Measurements from ENCODE around the gene PXMP4.

The PXMP4 gene

GRCh38 chr20:33686100-33686983, 33.8 kb downstream of the PXMP4 start, which contains the start of gene E2F1:
Gene E2F1, minus strand, starts transcription at chr20:33686385. Its CDS starts 121 bp downstream, at chr20:33686264.
- no peak within 1 kb of the TSS for H3K27ac ChIP-seq
- DNase-seq (ENCODE audit: low read depth, low spot score) = peak; percentile 46

- DNase-seq (ENCODE audit: low read depth, low spot score) = no peak
- H3K27ac ChIP-seq = no peak overlapping the region
These were observed 34.6 kb downstream of the PXMP4 start for GRCh38 chr20:33685328-33686099.

DNA sequence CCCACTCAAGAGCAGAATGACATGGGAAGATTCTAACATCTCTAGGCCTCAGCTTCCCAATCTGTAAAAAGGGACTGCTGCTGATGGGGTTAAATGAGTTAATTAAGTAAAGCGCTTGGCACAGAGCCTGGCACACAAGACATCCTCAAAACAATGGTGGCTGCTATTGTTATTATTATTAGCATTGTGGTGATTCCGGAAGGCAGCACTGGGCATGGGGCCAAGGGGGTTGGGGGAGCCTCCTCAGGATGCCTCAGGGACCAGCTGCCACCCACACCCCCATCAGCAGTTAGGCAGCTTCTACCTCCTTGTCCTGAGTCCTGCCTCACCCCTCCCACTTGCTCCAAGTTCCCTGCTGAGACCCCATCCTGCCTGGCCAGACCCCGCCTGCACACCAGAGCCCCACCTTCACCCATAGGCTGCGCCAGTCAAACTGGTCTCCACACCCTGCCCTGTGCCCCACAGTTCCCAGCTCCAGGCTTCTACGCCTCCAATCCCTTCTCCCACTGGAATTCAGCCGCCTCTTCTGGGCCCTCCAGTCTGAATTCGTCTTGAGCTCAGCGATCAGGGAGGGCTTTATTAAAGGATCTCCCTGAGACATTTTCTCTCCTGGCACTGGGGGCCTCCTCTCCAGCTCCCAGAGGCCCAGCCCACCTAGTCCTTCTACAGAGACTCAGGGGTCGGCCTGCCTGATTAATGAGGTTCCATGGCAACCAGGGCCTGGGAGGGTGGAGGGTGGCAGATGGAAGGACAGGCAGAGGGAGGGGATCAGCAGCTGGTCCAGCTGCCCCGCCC, 35.4 kb downstream of the PXMP4 start:
- DNase-seq (ENCODE audit: low read depth, low spot score) = no peak
- no peak overlapping the region for H3K27ac ChIP-seq

GRCh38 chr20:33681728-33682353, 38.3 kb downstream of the PXMP4 start:
- DNase-seq (ENCODE audit: low read depth, low spot score) = no peak
- H3K27ac ChIP-seq = no peak overlapping the region

DNA sequence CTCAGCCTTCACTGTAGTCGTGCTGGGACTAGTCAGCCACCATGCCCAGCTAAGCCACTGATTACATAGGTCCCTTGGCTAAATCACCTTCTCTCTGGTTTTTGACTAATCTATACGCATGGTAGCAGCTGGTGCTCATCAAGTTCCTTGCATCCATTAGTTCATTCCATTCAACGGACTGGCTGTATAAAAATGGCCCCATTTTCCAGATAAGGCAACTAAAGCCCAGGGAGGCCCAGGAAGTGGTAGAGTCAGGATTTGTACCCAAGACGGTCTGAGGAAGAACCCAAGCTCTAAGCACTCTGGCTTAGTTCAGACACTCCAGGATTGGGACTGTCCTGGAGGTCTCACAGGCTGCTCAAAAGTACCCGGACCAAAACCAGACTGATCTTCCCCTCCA, 38.8 kb downstream of the PXMP4 start:
- no peak for DNase-seq (ENCODE audit: low read depth, low spot score)

GRCh38 chr20:33680686-33681085, 39.4 kb downstream of the PXMP4 start:
- H3K27ac ChIP-seq = no peak overlapping the region
- DNase-seq (ENCODE audit: low read depth, low spot score) = no peak

More for the DNA sequence above, 38.8 kb downstream of the PXMP4 start:
- no peak overlapping the region for H3K27ac ChIP-seq

GRCh38 chr20:33679758-33680485, 40.2 kb downstream of the PXMP4 start:
- no peak overlapping the region for H3K27ac ChIP-seq
- DNase-seq (ENCODE audit: low read depth, low spot score) = no peak

DNA sequence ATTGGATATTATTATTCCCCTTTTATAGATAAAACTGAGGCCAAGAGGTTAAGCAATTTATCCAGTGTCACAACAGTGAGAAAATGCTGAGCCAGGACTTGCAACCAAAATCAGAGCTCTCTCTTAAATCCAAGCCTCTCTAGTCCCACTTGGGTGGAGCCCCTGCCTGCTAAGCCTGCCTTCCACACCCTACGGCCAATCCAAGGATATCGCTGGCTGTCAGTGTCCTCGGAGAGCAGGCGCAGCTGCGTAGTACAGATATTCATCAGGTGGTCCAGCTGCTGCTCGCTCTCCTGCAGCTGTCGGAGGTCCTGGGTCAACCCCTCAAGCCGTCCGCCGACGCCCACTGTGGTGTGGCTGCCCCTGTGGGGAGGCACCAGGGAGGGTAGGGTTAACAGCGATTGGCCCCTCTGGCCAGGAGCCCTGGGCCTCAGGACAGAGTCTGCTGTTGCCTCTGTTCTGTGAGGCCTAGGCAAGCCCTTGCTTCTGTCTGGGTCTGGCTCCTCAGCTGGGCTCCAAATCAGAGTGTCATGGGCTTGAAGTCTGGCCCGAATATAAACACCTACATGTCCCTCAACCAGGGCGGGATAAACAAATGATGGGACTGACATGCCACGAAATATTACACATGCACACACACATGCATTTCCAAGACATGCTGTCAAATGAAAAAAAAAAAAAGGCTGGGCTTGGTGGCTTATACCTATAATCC, 42.0 kb downstream of the PXMP4 start:
- no peak overlapping the region for H3K27ac ChIP-seq
- no peak for DNase-seq (ENCODE audit: low read depth, low spot score)

GRCh38 chr20:33676652-33677645, 43.2 kb downstream of the PXMP4 start:
- DNase-seq (ENCODE audit: low read depth, low spot score) = no peak
- H3K27ac ChIP-seq = no peak overlapping the region

GRCh38 chr20:33676121-33676520, 44.0 kb downstream of the PXMP4 start:
- DNase-seq (ENCODE audit: low read depth, low spot score) = no peak
- no peak overlapping the region for H3K27ac ChIP-seq

DNA sequence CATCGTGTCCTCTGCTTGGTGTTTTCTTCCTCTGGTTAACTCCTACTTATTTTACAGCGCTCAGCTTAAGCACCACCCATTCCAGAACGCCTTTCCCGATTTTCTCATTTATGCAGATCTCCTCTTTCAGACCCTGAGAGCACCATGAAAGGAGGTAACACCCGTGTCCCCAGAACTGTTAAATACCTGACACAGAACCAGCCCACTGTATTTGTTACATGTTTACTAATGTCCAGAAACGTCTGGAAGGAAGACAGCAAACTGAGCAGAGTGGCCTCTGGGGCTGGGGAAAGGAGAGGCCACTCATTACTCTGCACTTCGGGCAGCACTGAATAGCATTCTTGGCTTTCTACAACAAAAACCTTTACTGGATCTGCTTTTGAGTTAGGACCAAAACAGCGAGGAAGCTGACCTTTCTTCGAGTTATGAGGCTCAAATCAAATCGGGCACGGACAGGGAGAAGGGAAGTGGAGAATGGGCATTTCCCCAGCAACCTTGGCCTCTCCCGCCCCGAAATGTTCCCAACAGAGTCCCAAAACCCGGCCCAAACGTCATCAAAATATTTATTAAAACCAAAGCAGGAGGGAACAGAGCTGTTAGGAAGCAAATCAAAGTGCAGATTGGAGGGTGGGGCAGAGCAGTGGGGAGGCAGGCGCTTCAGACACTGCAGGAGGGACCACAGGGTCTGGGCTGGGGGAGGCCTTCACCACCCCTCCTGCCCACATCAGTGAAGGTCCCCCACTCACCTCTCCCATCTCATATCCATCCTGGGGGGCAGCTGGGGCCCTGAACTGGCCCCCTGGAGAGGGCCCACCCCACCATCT, 44.8 kb downstream of the PXMP4 start:
- DNase-seq (ENCODE audit: low read depth, low spot score) = no peak
- H3K27ac ChIP-seq = no peak overlapping the region

DNA sequence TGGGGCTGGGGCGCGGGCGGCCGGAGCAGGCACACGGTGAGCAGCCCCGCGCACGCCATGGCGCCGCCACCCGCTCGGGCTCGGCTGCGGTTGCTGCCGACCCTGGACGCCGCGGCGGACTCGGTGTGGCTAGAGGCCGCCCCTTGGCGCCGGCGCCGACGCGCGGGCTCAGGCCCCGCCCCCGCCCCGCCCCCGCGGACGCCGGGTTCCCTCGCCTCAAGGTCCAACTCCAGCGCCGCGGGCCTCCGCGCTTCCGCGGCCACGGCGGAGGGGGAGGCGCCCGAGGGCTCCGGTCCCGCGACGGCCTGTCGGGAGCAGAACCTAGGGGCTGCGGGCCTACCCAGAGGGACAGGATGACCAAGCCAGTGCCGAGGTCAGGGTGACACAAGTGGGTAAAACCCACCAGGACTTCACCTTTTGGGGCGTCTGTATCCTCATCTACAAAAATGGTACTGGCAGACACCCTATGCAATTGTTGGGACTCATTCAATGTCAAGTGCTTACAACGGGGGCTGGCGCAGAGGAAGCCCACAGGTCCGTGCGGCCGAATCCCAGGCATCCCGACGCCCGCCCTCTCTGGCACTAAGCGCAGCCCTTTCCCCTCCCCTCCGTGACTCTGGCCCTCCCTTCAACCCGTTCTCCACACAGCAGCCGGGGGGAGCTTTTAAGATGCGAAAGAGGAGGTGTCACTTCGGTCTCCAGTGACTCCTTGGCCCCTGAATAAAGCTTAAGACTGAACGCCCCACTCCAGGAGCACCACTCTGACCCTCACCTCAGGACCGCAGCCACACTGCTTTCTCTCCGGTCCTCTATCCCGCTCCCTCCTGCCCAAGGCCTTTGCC, 45.6 kb downstream of the PXMP4 start, which contains the start of gene NECAB3:
Gene NECAB3 (minus strand): TSS at position 135 of the 842 bp plus-strand sequence. CDS start 76 bp downstream, at position 59.
- no peak within 1 kb of the TSS for H3K27ac ChIP-seq
- DNase-seq (ENCODE audit: low read depth, low spot score) = no peak

DNA sequence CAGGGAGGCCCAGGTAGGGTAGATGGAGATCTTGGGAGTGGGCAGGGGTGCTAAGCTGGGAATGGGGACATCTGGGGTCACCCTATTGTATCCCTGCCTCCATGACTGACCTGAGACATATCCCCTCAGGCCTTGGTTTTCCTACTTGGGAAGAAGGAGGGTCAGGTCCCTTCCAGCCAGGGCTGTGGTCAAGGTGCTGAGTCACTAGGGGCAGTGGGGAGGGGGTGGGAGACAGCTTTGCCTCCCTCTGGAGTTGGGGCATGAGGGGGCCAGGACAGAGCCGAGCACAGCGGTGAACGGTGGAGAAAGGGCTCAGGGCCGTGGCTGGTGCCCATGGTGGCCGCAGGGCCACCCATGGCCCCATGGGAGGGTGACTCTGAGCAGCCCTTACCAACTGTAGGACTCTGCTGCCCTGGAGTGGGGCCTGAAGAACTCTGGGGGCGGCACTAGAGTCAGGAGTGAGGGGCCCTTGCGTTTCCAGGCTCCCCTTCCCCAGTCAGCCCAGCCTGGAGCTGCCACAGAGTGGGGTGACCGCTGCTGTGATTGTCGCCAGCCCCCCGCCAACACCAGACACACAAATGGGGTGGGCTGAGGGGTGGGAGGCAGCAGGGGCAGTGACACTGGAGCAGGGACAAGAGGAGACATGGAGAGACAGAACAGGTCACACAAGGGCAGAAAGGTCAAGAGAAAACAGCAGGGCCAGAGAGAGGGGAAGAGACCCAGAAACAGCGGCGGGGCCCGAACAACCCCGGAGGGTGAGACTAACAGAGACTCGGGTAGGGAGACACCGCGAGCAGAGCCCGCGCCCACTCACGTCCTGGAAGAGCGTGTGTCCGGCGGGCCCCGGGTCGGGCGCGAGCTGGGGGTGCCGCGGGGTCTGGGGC, 46.5 kb downstream of the PXMP4 start:
- no peak for DNase-seq (ENCODE audit: low read depth, low spot score)
- H3K27ac ChIP-seq = no peak overlapping the region

- H3K27ac ChIP-seq = no peak overlapping the region
- no peak for DNase-seq (ENCODE audit: low read depth, low spot score)
These were observed 47.0 kb downstream of the PXMP4 start for GRCh38 chr20:33673114-33673409.

Data from epithelial cell of prostate (primary cell).